Ascending aorta (tissue), 2 donors: Measurements from ENCODE around the gene SLC41A2. TPM values are rescaled to one million over a fixed set of nuclear protein-coding genes. Genes with fewer than 3 reads are reported as not detected.
A peak's percentile ranks its signal among the peaks of the same experiment; 100 is the strongest.
"Not testable (repeated sequence)": the region's sequence is repeated elsewhere in the genome, so short reads cannot be mapped to it uniquely, and the experiment has no call there.

Experiments used
- DNase-seq, 2 donors: peaks; one replicate each; pipeline ENCODE4 v3.0.0-alpha.2; 2019; ENCODE audit warnings: low spot score in 2 of 2
- H3K27ac ChIP-seq, 2 donors: fragments of 200-600 bp; sonication (generic); one replicate each; pipeline ENCODE4 v1.5.1; 2016 to 2017; ENCODE audit warnings: mild to moderate bottlenecking in 1 of 2
- H3K27me3 ChIP-seq: fragments of 200-600 bp; sonication (generic); one replicate; pipeline ENCODE4 v1.5.1; 2017
- H3K36me3 ChIP-seq, 2 donors: fragments of 200-600 bp; sonication (generic); one replicate each; pipeline ENCODE4 v1.5.1; 2016
- H3K4me1 ChIP-seq, 2 donors: fragments of 200-600 bp; sonication (generic); one replicate each; pipeline ENCODE4 v1.5.1; 2016 to 2017; ENCODE audit warnings: mild to moderate bottlenecking in 1 of 2
- H3K4me3 ChIP-seq, 2 donors: fragments of 200-600 bp; sonication (generic); one replicate each; pipeline ENCODE4 v1.5.1; 2016 to 2017; ENCODE audit warnings: mild to moderate bottlenecking in 1 of 2
- H3K9me3 ChIP-seq, 2 donors: fragments of 200-600 bp; sonication (generic); one replicate each; pipeline ENCODE4 v1.5.1; 2016
- CTCF ChIP-seq, 3 experiments: fragments of 200-600 bp in 2 of 3; fragments of 450-650 bp in 1 of 3; sonication (generic) in 2 of 3; IDR thresholded peaks; one replicate each; pipeline ENCODE4 v1.5.1; 2016 to 2019; ENCODE audit warnings: antibody characterized with exemption in 3 of 3, mild to moderate bottlenecking in 1 of 3, moderate library complexity in 1 of 3
- intact Hi-C: fragments of 100-400 bp; cut with DNase I; formaldehyde crosslinking; loops from one replicate; pipeline ENCODE4 v1.15.1; 2023
- total RNA-seq: library from RNA; depleted of rRNA; stranded (reverse); fragments of >200 nt; gene quantifications from one replicate; pipeline ENCODE4 v1.1.0, GENCODE V29; 2016

Gene SLC41A2
- total RNA-seq, 1 donor from 2014 or later = 15.6 TPM

- no peaks in the 10 kb centered on the region for H3K9me3 ChIP-seq
- DNase-seq = no peak
- H3K27ac ChIP-seq = peak overlapping the region; percentile 81 to 84
- H3K36me3 ChIP-seq = no peaks in the 10 kb centered on the region
- H3K4me3 ChIP-seq = peak overlapping the region; percentile 24 to 88
- peaks cover 0 to 20% of the 10 kb centered on the region in 2 donors for H3K4me1 ChIP-seq
- no peak for TF ChIP-seq CTCF (IDR thresholded peaks at IDR 0.05)
- no peaks in the 10 kb centered on the region for H3K27me3 ChIP-seq
- intact Hi-C loops = no loop called here
Observed at GRCh38 chr12:104953323-104953722, 4.8 kb downstream of the SLC41A2 start.

- intact Hi-C loops = no loop called here
Observed at GRCh38 chr12:104952816-104953215, 5.3 kb downstream of the SLC41A2 start.

GRCh38 chr12:104951759-104952509, 6.2 kb downstream of the SLC41A2 start:
- Histone ChIP-seq H3K36me3 (no peaks in the 10 kb centered on the region), H3K9me3 (no peaks in the 10 kb centered on the region), H3K4me1 (peaks cover 0 to 26% of the 10 kb centered on the region in 2 donors), H3K4me3 (peak overlapping the region in 1 of 2 donors; percentile 88), H3K27me3 (no peaks in the 10 kb centered on the region), H3K27ac (peak overlapping the region; percentile 81 to 84)
- TF ChIP-seq CTCF (IDR thresholded peaks at IDR 0.05) = no peak
- no peak for DNase-seq
- intact Hi-C loops = no loop called here

More at GRCh38 chr12:104952816-104953215, 5.3 kb downstream of the SLC41A2 start:
- Histone ChIP-seq H3K36me3 (no peaks in the 10 kb centered on the region), H3K9me3 (no peaks in the 10 kb centered on the region), H3K4me1 (peaks cover 0 to 25% of the 10 kb centered on the region in 2 donors), H3K27ac (peak overlapping the region; percentile 81 to 84), H3K27me3 (no peaks in the 10 kb centered on the region), H3K4me3 (peak overlapping the region in 1 of 2 donors; percentile 88)
- DNase-seq = no peak
- TF ChIP-seq CTCF (IDR thresholded peaks at IDR 0.05) = no peak

GRCh38 chr12:104948716-104949115, 9.4 kb downstream of the SLC41A2 start:
- H3K27ac ChIP-seq = peak overlapping the region; percentile 17 to 21
- H3K27me3 ChIP-seq, DNase-seq, intact Hi-C loops, H3K9me3 ChIP-seq, H3K4me3 ChIP-seq, H3K36me3 ChIP-seq: not testable (repeated sequence)
- H3K4me1 ChIP-seq = peaks cover 0 to 19% of the 10 kb centered on the region in 2 donors

- intact Hi-C loops = no loop called here
Observed at GRCh38 chr12:104944252-104944651, 13.8 kb downstream of the SLC41A2 start.

GRCh38 chr12:104943401-104943800, 14.7 kb downstream of the SLC41A2 start:
- peaks cover 0 to 20% of the 10 kb centered on the region in 2 donors for H3K4me1 ChIP-seq
- H3K36me3 ChIP-seq, DNase-seq, H3K4me3 ChIP-seq, H3K27me3 ChIP-seq, H3K9me3 ChIP-seq, H3K27ac ChIP-seq, intact Hi-C loops: not testable (repeated sequence)

More at GRCh38 chr12:104944252-104944651, 13.8 kb downstream of the SLC41A2 start:
- Histone ChIP-seq H3K36me3 (no peaks in the 10 kb centered on the region), H3K9me3 (no peaks in the 10 kb centered on the region), H3K4me1 (peaks cover 0 to 14% of the 10 kb centered on the region in 2 donors), H3K27ac (no peak overlapping the region), H3K4me3 (no peak overlapping the region), H3K27me3 (no peaks in the 10 kb centered on the region)
- no peak for TF ChIP-seq CTCF (IDR thresholded peaks at IDR 0.05)
- DNase-seq = no peak
